Ishikawa (cell line): Measurements from ENCODE around the gene DMXL2.

ENCODE experiments used
- CEBPB ChIP-seq: IDR thresholded peaks from 2 replicates; pipeline ENCODE4 v1.6.1; 2012
- CREB1 ChIP-seq: IDR thresholded peaks from 2 replicates; pipeline ENCODE4 v1.6.1; 2012; ENCODE audit warnings: low read depth
- EGR1 ChIP-seq: IDR thresholded peaks from 2 replicates; pipeline ENCODE4 v1.6.1; 2012
- EP300 ChIP-seq: IDR thresholded peaks from 2 replicates; pipeline ENCODE4 v1.6.1; 2012; ENCODE audit warnings: borderline replicate concordance
- FOXM1 ChIP-seq: IDR thresholded peaks from 2 replicates; pipeline ENCODE4 v1.6.1; 2012; ENCODE audit warnings: low read depth, borderline replicate concordance
- NFIC ChIP-seq: IDR thresholded peaks from 2 replicates; pipeline ENCODE4 v1.6.1; 2012
- RAD21 ChIP-seq: IDR thresholded peaks from 2 replicates; pipeline ENCODE4 v1.6.1; 2012; ENCODE audit warnings: low read depth
- TAF1 ChIP-seq: IDR thresholded peaks from 2 replicates; pipeline ENCODE4 v1.6.1; 2012; ENCODE audit warnings: low read depth, mild to moderate bottlenecking
- TCF12 ChIP-seq: IDR thresholded peaks from 2 replicates; pipeline ENCODE4 v1.6.1; 2012; ENCODE audit warnings: low read depth
- TEAD4 ChIP-seq: IDR thresholded peaks from 2 replicates; pipeline ENCODE4 v1.6.1; 2012
- YY1 ChIP-seq: IDR thresholded peaks from 2 replicates; pipeline ENCODE4 v1.6.1; 2012; ENCODE audit warnings: low read depth
- ZBTB7A ChIP-seq: IDR thresholded peaks from 2 replicates; pipeline ENCODE4 v1.6.1; 2012; ENCODE audit warnings: low read depth
- TF ChIP-seq, protein P1 (sequence below): IDR thresholded peaks from 2 replicates; pipeline ENCODE4 v1.6.1; 2012; ENCODE audit warnings: low read depth, mild to moderate bottlenecking
- TF ChIP-seq, protein P2 (sequence below): IDR thresholded peaks from 2 replicates; pipeline ENCODE4 v1.6.1; 2012
- TF ChIP-seq, protein P3 (sequence below): IDR thresholded peaks from 2 replicates; pipeline ENCODE4 v1.6.1; 2012

Gene DMXL2

DNA sequence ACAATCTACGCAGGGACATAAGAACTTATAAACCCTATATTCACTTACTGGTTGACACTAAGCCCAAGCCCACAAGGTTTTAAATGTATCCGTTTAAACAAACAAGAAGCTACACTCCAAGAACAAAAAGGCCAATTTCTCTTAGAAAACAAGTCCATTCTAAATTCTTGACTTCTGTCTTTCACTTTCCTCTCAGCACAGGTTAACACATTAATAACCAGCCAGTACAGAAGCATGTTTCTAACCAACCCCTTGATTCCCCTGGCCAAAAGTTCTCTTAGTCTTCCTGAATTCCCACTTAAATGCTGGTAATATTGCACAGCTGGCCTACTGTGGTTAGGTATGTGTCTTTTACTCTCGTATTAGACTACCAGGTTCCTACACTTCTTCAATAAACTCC, 4.7 kb downstream of the DMXL2 start:
- no peak for TF ChIP-seq TEAD4
- no peak for TF ChIP-seq RAD21
- no peak for TF ChIP-seq TCF12
- TF ChIP-seq, protein P1, sequence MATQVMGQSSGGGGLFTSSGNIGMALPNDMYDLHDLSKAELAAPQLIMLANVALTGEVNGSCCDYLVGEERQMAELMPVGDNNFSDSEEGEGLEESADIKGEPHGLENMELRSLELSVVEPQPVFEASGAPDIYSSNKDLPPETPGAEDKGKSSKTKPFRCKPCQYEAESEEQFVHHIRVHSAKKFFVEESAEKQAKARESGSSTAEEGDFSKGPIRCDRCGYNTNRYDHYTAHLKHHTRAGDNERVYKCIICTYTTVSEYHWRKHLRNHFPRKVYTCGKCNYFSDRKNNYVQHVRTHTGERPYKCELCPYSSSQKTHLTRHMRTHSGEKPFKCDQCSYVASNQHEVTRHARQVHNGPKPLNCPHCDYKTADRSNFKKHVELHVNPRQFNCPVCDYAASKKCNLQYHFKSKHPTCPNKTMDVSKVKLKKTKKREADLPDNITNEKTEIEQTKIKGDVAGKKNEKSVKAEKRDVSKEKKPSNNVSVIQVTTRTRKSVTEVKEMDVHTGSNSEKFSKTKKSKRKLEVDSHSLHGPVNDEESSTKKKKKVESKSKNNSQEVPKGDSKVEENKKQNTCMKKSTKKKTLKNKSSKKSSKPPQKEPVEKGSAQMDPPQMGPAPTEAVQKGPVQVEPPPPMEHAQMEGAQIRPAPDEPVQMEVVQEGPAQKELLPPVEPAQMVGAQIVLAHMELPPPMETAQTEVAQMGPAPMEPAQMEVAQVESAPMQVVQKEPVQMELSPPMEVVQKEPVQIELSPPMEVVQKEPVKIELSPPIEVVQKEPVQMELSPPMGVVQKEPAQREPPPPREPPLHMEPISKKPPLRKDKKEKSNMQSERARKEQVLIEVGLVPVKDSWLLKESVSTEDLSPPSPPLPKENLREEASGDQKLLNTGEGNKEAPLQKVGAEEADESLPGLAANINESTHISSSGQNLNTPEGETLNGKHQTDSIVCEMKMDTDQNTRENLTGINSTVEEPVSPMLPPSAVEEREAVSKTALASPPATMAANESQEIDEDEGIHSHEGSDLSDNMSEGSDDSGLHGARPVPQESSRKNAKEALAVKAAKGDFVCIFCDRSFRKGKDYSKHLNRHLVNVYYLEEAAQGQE = no peak
- no peak for TF ChIP-seq YY1
- no peak for TF ChIP-seq TAF1
- no peak for TF ChIP-seq EP300
- TF ChIP-seq FOXM1 = no peak
- no peak for TF ChIP-seq CEBPB
- TF ChIP-seq CREB1 = no peak
- TF ChIP-seq NFIC = no peak
- TF ChIP-seq, protein P2, sequence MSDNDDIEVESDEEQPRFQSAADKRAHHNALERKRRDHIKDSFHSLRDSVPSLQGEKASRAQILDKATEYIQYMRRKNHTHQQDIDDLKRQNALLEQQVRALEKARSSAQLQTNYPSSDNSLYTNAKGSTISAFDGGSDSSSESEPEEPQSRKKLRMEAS = no peak
- TF ChIP-seq ZBTB7A = no peak
- TF ChIP-seq, protein P3, sequence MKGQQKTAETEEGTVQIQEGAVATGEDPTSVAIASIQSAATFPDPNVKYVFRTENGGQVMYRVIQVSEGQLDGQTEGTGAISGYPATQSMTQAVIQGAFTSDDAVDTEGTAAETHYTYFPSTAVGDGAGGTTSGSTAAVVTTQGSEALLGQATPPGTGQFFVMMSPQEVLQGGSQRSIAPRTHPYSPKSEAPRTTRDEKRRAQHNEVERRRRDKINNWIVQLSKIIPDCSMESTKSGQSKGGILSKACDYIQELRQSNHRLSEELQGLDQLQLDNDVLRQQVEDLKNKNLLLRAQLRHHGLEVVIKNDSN = no peak
- TF ChIP-seq EGR1 = no peak

DNA sequence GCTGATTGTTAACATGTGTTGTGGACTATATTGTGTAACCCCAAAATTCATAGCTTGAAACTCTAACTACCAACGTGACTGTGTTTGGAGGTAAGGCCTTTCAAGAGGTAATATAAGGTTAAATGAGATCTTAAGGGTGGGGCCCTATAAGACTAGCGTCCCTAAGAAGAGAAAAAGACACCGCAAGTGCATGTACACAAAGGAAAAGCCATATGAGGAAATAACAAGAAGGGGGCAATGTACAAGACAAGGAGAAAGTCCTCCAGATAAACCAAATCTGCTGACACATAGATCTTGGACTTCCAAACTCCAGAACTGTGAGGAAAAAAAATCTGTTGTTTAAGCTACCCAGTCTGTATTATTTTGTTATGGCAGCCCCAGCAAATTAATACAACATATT, 8.6 kb downstream of the DMXL2 start:
- TF ChIP-seq RAD21 (no peak), YY1 (no peak), NFIC (no peak), TCF12 (no peak), EGR1 (no peak), FOXM1 (no peak), TAF1 (no peak), TEAD4 (no peak), CEBPB (no peak)
- TF ChIP-seq, protein P1 = no peak
- TF ChIP-seq, protein P2 = no peak

DNA sequence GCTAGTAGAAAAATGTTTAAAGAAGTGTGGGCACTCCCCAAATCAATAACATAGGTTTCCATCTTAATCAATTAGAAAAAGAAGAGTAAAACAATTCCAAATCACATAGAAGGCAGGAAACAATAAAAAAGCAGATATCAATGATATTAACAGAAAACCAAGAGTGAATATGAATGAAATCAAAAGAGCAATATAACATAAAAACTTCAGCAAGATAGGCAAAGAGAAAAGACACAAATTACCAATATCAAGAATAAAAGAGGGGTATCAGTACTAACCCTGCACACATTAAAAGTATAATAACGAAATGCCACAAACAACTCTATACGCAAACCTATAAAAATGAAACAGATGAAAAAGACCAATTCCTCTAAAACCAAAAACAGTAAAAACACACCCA, 19.6 kb downstream of the DMXL2 start:
- no peak for TF ChIP-seq CREB1
- no peak for TF ChIP-seq NFIC
- TF ChIP-seq, protein P2 = no peak
- TF ChIP-seq RAD21 = no peak
- TF ChIP-seq, protein P1 = no peak
- TF ChIP-seq CEBPB = no peak
- no peak for TF ChIP-seq TAF1
- TF ChIP-seq ZBTB7A = no peak

DNA sequence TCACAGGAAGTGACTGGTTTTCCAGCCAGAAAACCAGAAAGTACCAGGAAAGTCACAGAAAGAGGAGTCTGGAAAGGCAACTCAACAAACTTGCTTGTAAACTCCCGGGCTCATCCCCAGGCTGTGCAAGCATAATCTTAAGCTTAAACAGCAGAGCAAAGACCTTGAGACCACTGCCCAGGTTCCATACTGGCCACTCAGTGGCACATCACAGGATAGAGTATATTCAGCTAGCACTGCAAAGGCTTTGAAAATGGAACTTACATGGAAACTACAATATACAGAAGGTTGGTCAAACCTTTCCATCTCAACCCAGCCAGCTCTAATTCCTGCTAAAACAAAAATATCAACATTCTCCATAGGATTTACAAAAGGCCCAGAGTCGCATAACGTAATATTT, 20.1 kb downstream of the DMXL2 start:
- TF ChIP-seq RAD21 (no peak), TAF1 (no peak)

DNA sequence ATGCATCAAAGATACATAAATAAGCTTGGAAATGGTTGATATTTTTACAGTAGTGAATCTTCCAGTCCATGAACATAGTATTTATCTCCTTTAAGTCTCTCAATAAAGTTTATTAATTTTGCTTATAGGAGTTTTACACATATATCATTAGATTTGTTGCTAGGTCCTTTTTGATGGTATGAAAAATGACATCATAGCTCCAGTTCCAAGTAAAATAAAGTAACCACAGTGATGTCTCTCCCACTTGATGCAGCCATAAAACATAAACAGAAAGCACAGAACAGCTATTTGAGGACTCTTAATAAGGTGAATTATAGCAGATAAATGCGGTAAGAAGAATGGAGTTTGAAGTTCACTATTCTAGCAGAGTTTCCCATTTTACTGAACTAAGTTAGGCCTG, 20.8 kb downstream of the DMXL2 start:
- TF ChIP-seq, protein P3 = no peak
- TF ChIP-seq NFIC = no peak
- no peak for TF ChIP-seq YY1
- TF ChIP-seq CREB1 = no peak
- TF ChIP-seq TAF1 = no peak
